ENCODE measurements around the gene RELT.

Gene RELT

DNA sequence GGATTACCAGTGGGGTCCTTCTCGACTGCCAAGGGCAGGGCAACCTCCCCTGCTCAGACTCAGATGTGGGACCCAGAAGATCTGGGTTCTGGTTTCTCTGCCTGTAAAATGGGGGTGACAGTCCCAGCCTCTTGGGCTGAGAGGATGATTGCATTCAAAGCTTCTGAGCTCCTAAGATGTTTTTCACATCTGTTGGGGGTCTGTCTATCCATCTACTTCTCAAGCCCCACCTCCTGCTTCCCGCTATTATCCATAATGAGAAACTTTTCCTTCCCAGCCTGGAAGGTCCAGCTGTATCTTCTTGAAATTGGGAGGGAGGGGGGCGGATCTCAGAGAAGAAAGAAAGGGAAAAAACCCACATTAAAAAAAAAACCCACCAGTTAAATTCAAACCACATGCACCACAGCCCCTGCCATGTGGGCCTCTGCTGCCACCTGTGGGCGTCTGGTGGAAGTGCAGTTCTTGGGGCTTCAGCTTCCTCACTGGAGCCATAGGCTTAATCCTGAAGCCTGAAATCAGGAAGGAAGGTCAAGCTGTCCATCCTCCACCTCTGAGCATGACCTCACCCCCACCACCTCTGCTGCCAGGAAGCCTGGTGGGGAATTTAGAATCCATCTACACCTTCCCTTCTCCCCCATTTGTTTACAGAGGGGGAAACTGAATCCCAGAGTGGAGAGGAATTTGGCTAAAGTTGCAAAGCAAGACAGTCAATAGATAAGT, 40.8 kb upstream of the RELT start:
- H3K9ac ChIP-seq: no peak overlapping the region
- peak overlapping the region; percentile 6 for H3K27ac ChIP-seq
- no peaks in the 10 kb centered on the region for H3K27me3 ChIP-seq (ENCODE audit: control insufficient read depth, insufficient read depth, low read length)
- H3K4me1 ChIP-seq: peaks cover 8% of the 10 kb centered on the region
- no peak overlapping the region for H3K4me2 ChIP-seq (ENCODE audit: low read length)
- no peaks in the 10 kb centered on the region for H3K36me3 ChIP-seq (ENCODE audit: control insufficient read depth, insufficient read depth, low read length)
- TF ChIP-seq, protein P1, sequence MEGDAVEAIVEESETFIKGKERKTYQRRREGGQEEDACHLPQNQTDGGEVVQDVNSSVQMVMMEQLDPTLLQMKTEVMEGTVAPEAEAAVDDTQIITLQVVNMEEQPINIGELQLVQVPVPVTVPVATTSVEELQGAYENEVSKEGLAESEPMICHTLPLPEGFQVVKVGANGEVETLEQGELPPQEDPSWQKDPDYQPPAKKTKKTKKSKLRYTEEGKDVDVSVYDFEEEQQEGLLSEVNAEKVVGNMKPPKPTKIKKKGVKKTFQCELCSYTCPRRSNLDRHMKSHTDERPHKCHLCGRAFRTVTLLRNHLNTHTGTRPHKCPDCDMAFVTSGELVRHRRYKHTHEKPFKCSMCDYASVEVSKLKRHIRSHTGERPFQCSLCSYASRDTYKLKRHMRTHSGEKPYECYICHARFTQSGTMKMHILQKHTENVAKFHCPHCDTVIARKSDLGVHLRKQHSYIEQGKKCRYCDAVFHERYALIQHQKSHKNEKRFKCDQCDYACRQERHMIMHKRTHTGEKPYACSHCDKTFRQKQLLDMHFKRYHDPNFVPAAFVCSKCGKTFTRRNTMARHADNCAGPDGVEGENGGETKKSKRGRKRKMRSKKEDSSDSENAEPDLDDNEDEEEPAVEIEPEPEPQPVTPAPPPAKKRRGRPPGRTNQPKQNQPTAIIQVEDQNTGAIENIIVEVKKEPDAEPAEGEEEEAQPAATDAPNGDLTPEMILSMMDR (IDR thresholded peaks at IDR 0.05): peak; percentile 91
- H3K79me2 ChIP-seq: peaks cover 25% of the 10 kb centered on the region
- no peak overlapping the region for H2AFZ ChIP-seq
- no peaks in the 10 kb centered on the region for H3K9me3 ChIP-seq (ENCODE audit: control insufficient read depth, low read length)
- H3K4me3 ChIP-seq (ENCODE audit: low read depth, low read length): no peak overlapping the region

DNA sequence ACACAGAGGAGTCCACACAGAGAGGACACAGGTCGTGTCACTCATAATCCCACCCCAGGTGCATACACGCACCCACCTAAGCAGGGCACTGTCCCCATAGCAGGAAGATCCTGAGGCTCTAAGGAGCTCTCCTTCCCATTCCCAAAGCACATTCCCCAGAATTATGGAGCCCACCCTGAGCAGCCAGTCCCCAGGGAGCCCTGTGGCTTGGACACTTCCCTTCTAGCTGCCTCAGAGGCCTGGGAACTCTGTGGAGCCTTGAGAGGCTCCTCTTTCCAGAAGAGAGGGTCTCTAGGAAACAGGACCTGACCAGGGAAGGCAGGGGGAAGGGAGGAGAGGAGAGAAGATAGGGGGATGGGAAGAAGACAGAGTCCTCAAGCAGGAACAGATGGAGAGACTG, 38.4 kb upstream of the RELT start:
- Histone ChIP-seq H3K4me3 (ENCODE audit: low read depth, low read length) (no peak overlapping the region), H3K27me3 (ENCODE audit: control insufficient read depth, insufficient read depth, low read length) (no peaks in the 10 kb centered on the region), H3K27ac (no peak overlapping the region), H2AFZ (no peak overlapping the region), H3K4me1 (peaks cover 7% of the 10 kb centered on the region), H3K9me3 (ENCODE audit: control insufficient read depth, low read length) (no peaks in the 10 kb centered on the region), H3K4me2 (ENCODE audit: low read length) (no peak overlapping the region), H3K36me3 (ENCODE audit: control insufficient read depth, insufficient read depth, low read length) (no peaks in the 10 kb centered on the region), H3K9ac (no peak overlapping the region), H3K79me2 (peaks cover 34% of the 10 kb centered on the region)
- TF ChIP-seq, protein P1 (IDR thresholded peaks at IDR 0.05): no peak

DNA sequence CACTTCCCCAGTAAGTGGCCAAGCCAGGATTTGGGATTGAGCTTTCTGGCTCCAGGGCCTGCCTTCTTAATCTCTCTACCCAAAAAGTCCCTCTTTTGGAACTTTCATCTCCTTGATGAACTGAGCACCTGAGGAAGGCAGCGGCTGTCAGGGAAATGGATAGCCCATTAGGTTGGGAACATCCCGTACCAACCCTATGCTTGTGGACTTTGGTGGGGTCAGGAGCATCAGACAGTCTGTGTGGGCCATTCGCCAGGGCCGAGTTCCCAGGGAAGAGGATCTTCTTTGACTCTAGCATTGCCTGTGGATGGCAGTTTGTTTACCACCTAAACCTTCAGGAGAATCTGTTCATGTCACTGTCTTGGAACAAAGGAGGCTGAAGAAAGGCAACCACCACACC, 37.9 kb upstream of the RELT start:
- no peak overlapping the region for H3K4me3 ChIP-seq (ENCODE audit: low read depth, low read length)
- no peak overlapping the region for H3K4me2 ChIP-seq (ENCODE audit: low read length)
- no peaks in the 10 kb centered on the region for H3K27me3 ChIP-seq (ENCODE audit: control insufficient read depth, insufficient read depth, low read length)
- no peak overlapping the region for H2AFZ ChIP-seq
- H3K4me1 ChIP-seq: peaks cover 7% of the 10 kb centered on the region
- no peak overlapping the region for H3K27ac ChIP-seq
- H3K36me3 ChIP-seq (ENCODE audit: control insufficient read depth, insufficient read depth, low read length): no peaks in the 10 kb centered on the region
- no peaks in the 10 kb centered on the region for H3K9me3 ChIP-seq (ENCODE audit: control insufficient read depth, low read length)
- H3K79me2 ChIP-seq: peaks cover 34% of the 10 kb centered on the region
- TF ChIP-seq, protein P1 (IDR thresholded peaks at IDR 0.05): no peak
- H3K9ac ChIP-seq: no peak overlapping the region

DNA sequence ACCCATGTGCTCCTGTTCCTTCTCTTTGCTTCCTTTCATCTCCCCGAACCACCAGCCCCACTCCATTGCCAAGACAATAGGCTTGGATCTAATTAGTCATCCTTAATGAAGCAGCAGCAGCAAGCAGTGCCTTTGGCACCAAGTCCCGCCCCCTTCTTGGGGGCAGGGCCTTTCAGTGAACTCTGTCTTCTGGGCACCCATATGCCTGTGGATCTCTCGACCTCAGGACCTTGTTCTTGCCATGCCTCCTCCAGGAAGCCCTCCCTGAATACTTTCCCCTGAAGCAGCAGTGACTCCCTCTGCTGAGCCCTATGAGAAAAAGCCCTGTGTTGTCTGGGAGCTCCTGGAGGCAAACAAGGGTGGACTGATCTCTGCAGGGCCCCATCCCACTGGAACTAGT, 36.0 kb upstream of the RELT start:
- Histone ChIP-seq H3K36me3 (ENCODE audit: control insufficient read depth, insufficient read depth, low read length) (no peaks in the 10 kb centered on the region), H3K4me1 (peaks cover 9% of the 10 kb centered on the region), H3K4me3 (ENCODE audit: low read depth, low read length) (no peak overlapping the region), H3K4me2 (ENCODE audit: low read length) (no peak overlapping the region), H3K9me3 (ENCODE audit: control insufficient read depth, low read length) (no peaks in the 10 kb centered on the region), H3K27ac (no peak overlapping the region), H2AFZ (no peak overlapping the region), H3K27me3 (ENCODE audit: control insufficient read depth, insufficient read depth, low read length) (no peaks in the 10 kb centered on the region), H3K9ac (no peak overlapping the region), H3K79me2 (peaks cover 34% of the 10 kb centered on the region)
- TF ChIP-seq, protein P1 (IDR thresholded peaks at IDR 0.05): no peak

DNA sequence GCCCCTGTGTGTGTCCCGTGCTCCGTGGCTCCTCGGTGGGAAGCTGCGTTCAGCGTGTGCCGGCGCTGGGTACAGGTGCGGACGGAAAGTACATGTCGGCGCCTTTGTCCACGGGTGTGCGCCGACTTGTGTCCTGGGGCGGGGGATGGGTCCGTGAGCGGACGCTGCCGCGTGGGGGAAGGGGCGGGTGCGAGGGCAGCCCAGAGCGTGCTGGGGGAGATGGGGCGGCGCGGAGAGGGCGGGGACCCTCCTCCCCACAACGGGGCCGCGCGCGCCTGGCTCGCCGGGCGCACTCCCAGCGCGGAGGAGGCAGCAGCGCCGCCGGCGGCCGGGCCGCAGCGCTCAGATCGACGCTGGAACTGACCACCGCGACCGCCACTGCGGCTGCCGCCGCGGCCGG, 33.6 kb upstream of the RELT start:
- H3K4me1 ChIP-seq: peaks cover 9% of the 10 kb centered on the region
- peak overlapping the region; percentile 32 for H3K27ac ChIP-seq
- peak overlapping the region; percentile 11 for H3K4me2 ChIP-seq (ENCODE audit: low read length)

More for the DNA sequence above, 33.6 kb upstream of the RELT start:
- no peaks in the 10 kb centered on the region for H3K27me3 ChIP-seq (ENCODE audit: control insufficient read depth, insufficient read depth, low read length)
- H3K4me3 ChIP-seq (ENCODE audit: low read depth, low read length): no peak overlapping the region
- no peaks in the 10 kb centered on the region for H3K9me3 ChIP-seq (ENCODE audit: control insufficient read depth, low read length)
- no peaks in the 10 kb centered on the region for H3K36me3 ChIP-seq (ENCODE audit: control insufficient read depth, insufficient read depth, low read length)
- H2AFZ ChIP-seq: peak overlapping the region; percentile 17
- TF ChIP-seq, protein P1 (IDR thresholded peaks at IDR 0.05): no peak
- peaks cover 28% of the 10 kb centered on the region for H3K79me2 ChIP-seq
- H3K9ac ChIP-seq: no peak overlapping the region

All from parathyroid adenoma (tissue), 2 donors.